GM23338 (cell line): ENCODE data around the gene SIMC1. TPM values are rescaled to one million over a fixed set of nuclear protein-coding genes. Genes with fewer than 3 reads are reported as not detected.

Experiments used
- ATAC-seq: fragments of 200-7000 bp; cut with Tn5 transposase; 3 replicates; pipeline ENCODE4 v1.9.1; 2020
- DNase-seq: peaks from one replicate; pipeline ENCODE4 v3.0.0-alpha.2; 2015; ENCODE audit warnings: low spot score
- H2AFZ ChIP-seq: fragments of 200-600 bp; sonication (generic); 2 replicates; pipeline ENCODE4 v1.8.0; 2016; ENCODE audit warnings: antibody characterized with exemption, mild to moderate bottlenecking, moderate library complexity
- H3F3A ChIP-seq: fragments of 200-600 bp; sonication (generic); replicated peaks from 2 replicates; pipeline ENCODE4 v1.8.0; 2017; ENCODE audit warnings: antibody characterized with exemption, mixed run types, low read depth
- H3K27ac ChIP-seq: fragments of 200-600 bp; sonication (generic); 2 replicates; pipeline ENCODE4 v1.6.1; 2016; ENCODE audit warnings: low read depth
- H3K27me3 ChIP-seq: fragments of 200-600 bp; sonication (generic); 2 replicates; pipeline ENCODE4 v1.8.0; 2016; ENCODE audit warnings: mild to moderate bottlenecking, mixed run types, moderate library complexity; ENCODE audit not compliant: insufficient read depth
- H3K36me3 ChIP-seq: fragments of 200-600 bp; sonication (generic); 2 replicates; pipeline ENCODE4 v1.8.0; 2016; ENCODE audit warnings: mild to moderate bottlenecking; ENCODE audit not compliant: insufficient read depth
- H3K4me1 ChIP-seq: fragments of 200-600 bp; sonication (generic); 2 replicates; pipeline ENCODE4 v1.8.0; 2016; ENCODE audit warnings: mild to moderate bottlenecking, moderate library complexity; ENCODE audit not compliant: insufficient read depth
- H3K4me2 ChIP-seq: fragments of 200-600 bp; sonication (generic); 2 replicates; pipeline ENCODE4 v1.7.1; 2017; ENCODE audit warnings: mixed run types
- H3K4me3 ChIP-seq: fragments of 200-600 bp; sonication (generic); 2 replicates; pipeline ENCODE4 v1.6.1; 2016; ENCODE audit warnings: mixed run types
- H3K79me2 ChIP-seq: fragments of 200-600 bp; sonication (generic); replicated peaks from 2 replicates; pipeline ENCODE4 v1.8.0; 2017; ENCODE audit warnings: mild to moderate bottlenecking; ENCODE audit not compliant: insufficient read depth
- H3K9me2 ChIP-seq: fragments of 200-600 bp; sonication (generic); 2 replicates; pipeline ENCODE4 v1.8.0; 2017; ENCODE audit not compliant: insufficient read depth
- H4K20me1 ChIP-seq: fragments of 200-600 bp; sonication (generic); replicated peaks from 2 replicates; pipeline ENCODE4 v1.8.0; 2017; ENCODE audit warnings: mild to moderate bottlenecking; ENCODE audit not compliant: insufficient read depth
- H3K27ac Mint-ChIP-seq: 2 replicates; pipeline ENCODE4 v1.8.0; 2020; ENCODE audit warnings: inconsistent platforms, mild to moderate bottlenecking, moderate library complexity, mixed read lengths
- H3K27me3 Mint-ChIP-seq: 3 replicates; pipeline ENCODE4 v1.8.0; 2022; ENCODE audit warnings: low read depth, mild to moderate bottlenecking, moderate library complexity, mixed read lengths, inconsistent platforms; ENCODE audit not compliant: insufficient read depth, poor library complexity
- H3K36me3 Mint-ChIP-seq: 3 replicates; pipeline ENCODE4 v1.8.0; 2021; ENCODE audit warnings: low read depth, mild to moderate bottlenecking, inconsistent platforms, moderate library complexity, mixed read lengths
- H3K4me1 Mint-ChIP-seq: 3 replicates; pipeline ENCODE4 v1.8.0; 2020; ENCODE audit warnings: mild to moderate bottlenecking, inconsistent platforms, mixed read lengths
- H3K4me3 Mint-ChIP-seq: 3 replicates; pipeline ENCODE4 v1.8.0; 2021; ENCODE audit warnings: moderate library complexity, mild to moderate bottlenecking, inconsistent platforms, mixed read lengths
- H3K9me3 Mint-ChIP-seq: 3 replicates; pipeline ENCODE4 v1.8.0; 2020; ENCODE audit warnings: moderate library complexity, mild to moderate bottlenecking, inconsistent platforms, mixed read lengths
- STAT1 ChIP-seq: IDR thresholded peaks from one replicate; pipeline ENCODE4 v1.6.1; 2016; ENCODE audit warnings: antibody characterized with exemption; ENCODE audit not compliant: unreplicated experiment
- polyA plus RNA-seq: library from polyadenylated mRNA; unstranded; fragments of >200 nt; fragmentation: Nextera tagmentation; extraction: Ambion mirVana; gene quantifications from 2 replicates; pipeline ENCODE4 v1.2.1, GENCODE V29; 2016
- total RNA-seq: library from RNA; depleted of rRNA; stranded (reverse); fragments of >200 nt; shearing (Covaris generic); gene quantifications from 2 replicates; pipeline ENCODE4 v1.2.3, GENCODE V29; 2014
- TF ChIP-seq, protein P1 (sequence below): fragments of 250-450 bp; sonication (Bioruptor Pico); IDR thresholded peaks from 2 replicates; pipeline ENCODE4 v1.5.0; 2020; ENCODE audit warnings: mild to moderate bottlenecking, moderate library complexity
- TF ChIP-seq, protein P2 (sequence below): IDR thresholded peaks from one replicate; pipeline ENCODE4 v1.6.1; 2018; ENCODE audit warnings: antibody characterized with exemption; ENCODE audit not compliant: unreplicated experiment

The SIMC1 gene
- total and polyA plus RNA-seq, 2 experiments from 2014 or later: 9.4 to 14.6 TPM

DNA sequence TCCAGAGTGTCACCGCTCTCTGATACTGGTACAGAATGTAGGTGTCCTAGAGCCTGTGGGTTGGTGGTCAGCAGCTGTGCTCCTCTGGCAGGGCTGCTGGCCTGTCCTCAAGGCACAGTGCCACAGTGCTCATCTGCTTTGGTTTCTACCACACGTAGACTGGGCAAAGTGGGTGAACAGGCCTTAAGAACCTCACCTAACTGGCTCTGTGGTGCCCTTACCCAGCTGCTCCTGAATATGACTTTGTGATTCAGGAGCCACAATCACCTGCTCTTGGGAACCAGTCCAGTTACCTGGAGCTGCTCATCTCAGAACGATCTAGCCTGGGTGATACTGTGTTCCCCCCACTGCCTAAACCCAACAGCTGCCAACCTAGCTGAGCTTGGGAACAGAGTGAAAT lies 143.8 kb downstream of the SIMC1 start:
- peaks cover 19% of the 10 kb centered on the region for H3K79me2 ChIP-seq
- ATAC-seq: no peak

More for the DNA sequence above, 143.8 kb downstream of the SIMC1 start:
- no peak overlapping the region for H3K27ac Mint-ChIP-seq
- Histone ChIP-seq H3K36me3 (peaks cover 27% of the 10 kb centered on the region), H3F3A (peaks cover 15% of the 10 kb centered on the region; the same call in 1 of the 2 replicates), H2AFZ (no peak overlapping the region), H3K9me2 (no peaks in the 10 kb centered on the region), H3K4me1 (peaks cover 3% of the 10 kb centered on the region; the same call in 1 of the 2 replicates), H3K27ac (no peak overlapping the region), H3K4me2 (no peak overlapping the region), H3K4me3 (no peak overlapping the region), H3K27me3 (no peaks in the 10 kb centered on the region), H4K20me1 (peaks cover 16% of the 10 kb centered on the region)
- peaks cover 8% of the 10 kb centered on the region for H3K4me1 Mint-ChIP-seq
- no peak for DNase-seq
- no peaks in the 10 kb centered on the region for H3K9me3 Mint-ChIP-seq
- H3K4me3 Mint-ChIP-seq: no peak overlapping the region
- H3K27me3 Mint-ChIP-seq: peaks cover 2% of the 10 kb centered on the region
- no peak for TF ChIP-seq STAT1
- TF ChIP-seq, protein P1, sequence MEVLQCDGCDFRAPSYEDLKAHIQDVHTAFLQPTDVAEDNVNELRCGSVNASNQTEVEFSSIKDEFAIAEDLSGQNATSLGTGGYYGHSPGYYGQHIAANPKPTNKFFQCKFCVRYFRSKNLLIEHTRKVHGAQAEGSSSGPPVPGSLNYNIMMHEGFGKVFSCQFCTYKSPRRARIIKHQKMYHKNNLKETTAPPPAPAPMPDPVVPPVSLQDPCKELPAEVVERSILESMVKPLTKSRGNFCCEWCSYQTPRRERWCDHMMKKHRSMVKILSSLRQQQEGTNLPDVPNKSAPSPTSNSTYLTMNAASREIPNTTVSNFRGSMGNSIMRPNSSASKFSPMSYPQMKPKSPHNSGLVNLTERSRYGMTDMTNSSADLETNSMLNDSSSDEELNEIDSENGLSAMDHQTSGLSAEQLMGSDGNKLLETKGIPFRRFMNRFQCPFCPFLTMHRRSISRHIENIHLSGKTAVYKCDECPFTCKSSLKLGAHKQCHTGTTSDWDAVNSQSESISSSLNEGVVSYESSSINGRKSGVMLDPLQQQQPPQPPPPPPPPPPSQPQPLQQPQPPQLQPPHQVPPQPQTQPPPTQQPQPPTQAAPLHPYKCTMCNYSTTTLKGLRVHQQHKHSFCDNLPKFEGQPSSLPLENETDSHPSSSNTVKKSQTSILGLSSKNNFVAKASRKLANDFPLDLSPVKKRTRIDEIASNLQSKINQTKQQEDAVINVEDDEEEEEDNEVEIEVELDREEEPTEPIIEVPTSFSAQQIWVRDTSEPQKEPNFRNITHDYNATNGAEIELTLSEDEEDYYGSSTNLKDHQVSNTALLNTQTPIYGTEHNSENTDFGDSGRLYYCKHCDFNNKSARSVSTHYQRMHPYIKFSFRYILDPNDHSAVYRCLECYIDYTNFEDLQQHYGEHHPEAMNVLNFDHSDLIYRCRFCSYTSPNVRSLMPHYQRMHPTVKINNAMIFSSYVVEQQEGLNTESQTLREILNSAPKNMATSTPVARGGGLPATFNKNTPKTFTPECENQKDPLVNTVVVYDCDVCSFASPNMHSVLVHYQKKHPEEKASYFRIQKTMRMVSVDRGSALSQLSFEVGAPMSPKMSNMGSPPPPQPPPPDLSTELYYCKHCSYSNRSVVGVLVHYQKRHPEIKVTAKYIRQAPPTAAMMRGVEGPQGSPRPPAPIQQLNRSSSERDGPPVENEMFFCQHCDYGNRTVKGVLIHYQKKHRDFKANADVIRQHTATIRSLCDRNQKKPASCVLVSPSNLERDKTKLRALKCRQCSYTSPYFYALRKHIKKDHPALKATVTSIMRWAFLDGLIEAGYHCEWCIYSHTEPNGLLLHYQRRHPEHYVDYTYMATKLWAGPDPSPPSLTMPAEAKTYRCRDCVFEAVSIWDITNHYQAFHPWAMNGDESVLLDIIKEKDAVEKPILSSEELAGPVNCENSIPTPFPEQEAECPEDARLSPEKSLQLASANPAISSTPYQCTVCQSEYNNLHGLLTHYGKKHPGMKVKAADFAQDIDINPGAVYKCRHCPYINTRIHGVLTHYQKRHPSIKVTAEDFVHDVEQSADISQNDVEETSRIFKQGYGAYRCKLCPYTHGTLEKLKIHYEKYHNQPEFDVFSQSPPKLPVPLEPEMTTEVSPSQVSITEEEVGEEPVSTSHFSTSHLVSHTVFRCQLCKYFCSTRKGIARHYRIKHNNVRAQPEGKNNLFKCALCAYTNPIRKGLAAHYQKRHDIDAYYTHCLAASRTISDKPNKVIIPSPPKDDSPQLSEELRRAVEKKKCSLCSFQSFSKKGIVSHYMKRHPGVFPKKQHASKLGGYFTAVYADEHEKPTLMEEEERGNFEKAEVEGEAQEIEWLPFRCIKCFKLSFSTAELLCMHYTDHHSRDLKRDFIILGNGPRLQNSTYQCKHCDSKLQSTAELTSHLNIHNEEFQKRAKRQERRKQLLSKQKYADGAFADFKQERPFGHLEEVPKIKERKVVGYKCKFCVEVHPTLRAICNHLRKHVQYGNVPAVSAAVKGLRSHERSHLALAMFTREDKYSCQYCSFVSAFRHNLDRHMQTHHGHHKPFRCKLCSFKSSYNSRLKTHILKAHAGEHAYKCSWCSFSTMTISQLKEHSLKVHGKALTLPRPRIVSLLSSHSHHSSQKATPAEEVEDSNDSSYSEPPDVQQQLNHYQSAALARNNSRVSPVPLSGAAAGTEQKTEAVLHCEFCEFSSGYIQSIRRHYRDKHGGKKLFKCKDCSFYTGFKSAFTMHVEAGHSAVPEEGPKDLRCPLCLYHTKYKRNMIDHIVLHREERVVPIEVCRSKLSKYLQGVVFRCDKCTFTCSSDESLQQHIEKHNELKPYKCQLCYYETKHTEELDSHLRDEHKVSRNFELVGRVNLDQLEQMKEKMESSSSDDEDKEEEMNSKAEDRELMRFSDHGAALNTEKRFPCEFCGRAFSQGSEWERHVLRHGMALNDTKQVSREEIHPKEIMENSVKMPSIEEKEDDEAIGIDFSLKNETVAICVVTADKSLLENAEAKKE (CRISPR knock-in tag): no peak
- TF ChIP-seq, protein P2, sequence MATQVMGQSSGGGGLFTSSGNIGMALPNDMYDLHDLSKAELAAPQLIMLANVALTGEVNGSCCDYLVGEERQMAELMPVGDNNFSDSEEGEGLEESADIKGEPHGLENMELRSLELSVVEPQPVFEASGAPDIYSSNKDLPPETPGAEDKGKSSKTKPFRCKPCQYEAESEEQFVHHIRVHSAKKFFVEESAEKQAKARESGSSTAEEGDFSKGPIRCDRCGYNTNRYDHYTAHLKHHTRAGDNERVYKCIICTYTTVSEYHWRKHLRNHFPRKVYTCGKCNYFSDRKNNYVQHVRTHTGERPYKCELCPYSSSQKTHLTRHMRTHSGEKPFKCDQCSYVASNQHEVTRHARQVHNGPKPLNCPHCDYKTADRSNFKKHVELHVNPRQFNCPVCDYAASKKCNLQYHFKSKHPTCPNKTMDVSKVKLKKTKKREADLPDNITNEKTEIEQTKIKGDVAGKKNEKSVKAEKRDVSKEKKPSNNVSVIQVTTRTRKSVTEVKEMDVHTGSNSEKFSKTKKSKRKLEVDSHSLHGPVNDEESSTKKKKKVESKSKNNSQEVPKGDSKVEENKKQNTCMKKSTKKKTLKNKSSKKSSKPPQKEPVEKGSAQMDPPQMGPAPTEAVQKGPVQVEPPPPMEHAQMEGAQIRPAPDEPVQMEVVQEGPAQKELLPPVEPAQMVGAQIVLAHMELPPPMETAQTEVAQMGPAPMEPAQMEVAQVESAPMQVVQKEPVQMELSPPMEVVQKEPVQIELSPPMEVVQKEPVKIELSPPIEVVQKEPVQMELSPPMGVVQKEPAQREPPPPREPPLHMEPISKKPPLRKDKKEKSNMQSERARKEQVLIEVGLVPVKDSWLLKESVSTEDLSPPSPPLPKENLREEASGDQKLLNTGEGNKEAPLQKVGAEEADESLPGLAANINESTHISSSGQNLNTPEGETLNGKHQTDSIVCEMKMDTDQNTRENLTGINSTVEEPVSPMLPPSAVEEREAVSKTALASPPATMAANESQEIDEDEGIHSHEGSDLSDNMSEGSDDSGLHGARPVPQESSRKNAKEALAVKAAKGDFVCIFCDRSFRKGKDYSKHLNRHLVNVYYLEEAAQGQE: no peak
- H3K36me3 Mint-ChIP-seq: peaks cover 67% of the 10 kb centered on the region
